DOHH2 (cell line): ENCODE data around the gene FAM81A.

ENCODE experiments used
- H3F3A ChIP-seq: fragments of 200-600 bp; sonication (generic), shearing (Covaris generic); 2 replicates; pipeline ENCODE4 v1.6.0; 2016; ENCODE audit warnings: antibody characterized with exemption, mild to moderate bottlenecking; ENCODE audit not compliant: control insufficient read depth, insufficient read depth
- H3K27ac ChIP-seq: fragments of 200-600 bp; sonication (generic); 2 replicates; pipeline ENCODE4 v1.5.1; 2014; ENCODE audit warnings: low read depth, mild to moderate bottlenecking, low read length, moderate library complexity
- H3K27me3 ChIP-seq: fragments of 200-600 bp; sonication (generic); 2 replicates; pipeline ENCODE4 v1.6.1; 2014; ENCODE audit warnings: mild to moderate bottlenecking, low read length, mixed read lengths; ENCODE audit not compliant: control insufficient read depth
- H3K36me3 ChIP-seq: fragments of 200-600 bp; sonication (generic); 2 replicates; pipeline ENCODE4 v1.6.1; 2014; ENCODE audit warnings: mild to moderate bottlenecking, low read length, moderate library complexity, mixed read lengths; ENCODE audit not compliant: control insufficient read depth
- H3K4me1 ChIP-seq: fragments of 200-600 bp; sonication (generic); 2 replicates; pipeline ENCODE4 v1.6.1; 2014; ENCODE audit warnings: mild to moderate bottlenecking, low read length, mixed read lengths; ENCODE audit not compliant: control insufficient read depth
- H3K4me2 ChIP-seq: fragments of 200-600 bp; sonication (generic); 2 replicates; pipeline ENCODE4 v1.6.0; 2014; ENCODE audit warnings: mild to moderate bottlenecking, low read length, moderate library complexity
- H3K4me3 ChIP-seq: fragments of 200-600 bp; sonication (generic); 2 replicates; pipeline ENCODE4 v1.5.1; 2014; ENCODE audit warnings: mild to moderate bottlenecking, low read length, mixed read lengths
- H3K79me2 ChIP-seq: fragments of 200-600 bp; sonication (generic); 2 replicates; pipeline ENCODE4 v1.6.1; 2014; ENCODE audit warnings: mild to moderate bottlenecking, low read length, mixed read lengths; ENCODE audit not compliant: control insufficient read depth
- H3K9me2 ChIP-seq: fragments of 200-600 bp; sonication (generic); replicated peaks from 2 replicates; pipeline ENCODE4 v1.6.1; 2014; ENCODE audit warnings: mild to moderate bottlenecking, low read length, mixed read lengths; ENCODE audit not compliant: control insufficient read depth
- H3K9me3 ChIP-seq: fragments of 200-600 bp; sonication (generic); 2 replicates; pipeline ENCODE4 v1.6.1; 2014; ENCODE audit warnings: antibody characterized with exemption, low read length, mixed read lengths; ENCODE audit not compliant: control insufficient read depth, insufficient read depth
- H4K20me1 ChIP-seq: fragments of 200-600 bp; sonication (generic); 2 replicates; pipeline ENCODE4 v1.6.0; 2014; ENCODE audit warnings: low read depth, mild to moderate bottlenecking, antibody characterized with exemption, low read length, moderate library complexity; ENCODE audit not compliant: control insufficient read depth, insufficient read depth
- EZH2phosphoT487 ChIP-seq: fragments of 200-600 bp; sonication (generic); IDR thresholded peaks from 2 replicates; pipeline ENCODE4 v1.6.1; 2017; ENCODE audit warnings: borderline replicate concordance, mild to moderate bottlenecking, antibody characterized with exemption, low read length, moderate library complexity, mixed read lengths
- TF ChIP-seq, protein P1 (sequence below): fragments of 200-600 bp; sonication (generic); IDR thresholded peaks from one replicate; pipeline ENCODE4 v1.5.1; 2014; ENCODE audit warnings: antibody characterized with exemption, mild to moderate bottlenecking, low read depth, low read length; ENCODE audit not compliant: poor library complexity, severe bottlenecking

FAM81A gene

DNA sequence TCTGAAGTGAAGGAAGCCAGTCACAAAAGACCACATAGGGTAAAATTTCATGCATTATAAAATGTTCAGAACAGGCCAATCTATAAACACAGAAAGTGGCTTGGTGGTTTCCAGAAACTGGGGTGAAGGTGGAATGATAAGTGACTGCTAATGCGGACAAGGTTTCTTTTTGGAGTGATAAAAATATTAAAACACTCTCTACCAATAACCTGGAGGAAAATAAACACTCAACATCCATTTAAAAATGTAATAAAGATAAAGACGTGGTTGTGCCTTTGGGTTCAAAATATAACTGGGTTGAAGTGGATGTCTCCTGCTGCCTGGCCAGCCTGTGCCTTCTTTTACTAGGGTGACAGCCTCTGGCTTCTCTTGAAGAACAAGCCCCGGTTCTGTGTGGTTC lies 102.7 kb downstream of the FAM81A start:
- TF ChIP-seq, protein P1, sequence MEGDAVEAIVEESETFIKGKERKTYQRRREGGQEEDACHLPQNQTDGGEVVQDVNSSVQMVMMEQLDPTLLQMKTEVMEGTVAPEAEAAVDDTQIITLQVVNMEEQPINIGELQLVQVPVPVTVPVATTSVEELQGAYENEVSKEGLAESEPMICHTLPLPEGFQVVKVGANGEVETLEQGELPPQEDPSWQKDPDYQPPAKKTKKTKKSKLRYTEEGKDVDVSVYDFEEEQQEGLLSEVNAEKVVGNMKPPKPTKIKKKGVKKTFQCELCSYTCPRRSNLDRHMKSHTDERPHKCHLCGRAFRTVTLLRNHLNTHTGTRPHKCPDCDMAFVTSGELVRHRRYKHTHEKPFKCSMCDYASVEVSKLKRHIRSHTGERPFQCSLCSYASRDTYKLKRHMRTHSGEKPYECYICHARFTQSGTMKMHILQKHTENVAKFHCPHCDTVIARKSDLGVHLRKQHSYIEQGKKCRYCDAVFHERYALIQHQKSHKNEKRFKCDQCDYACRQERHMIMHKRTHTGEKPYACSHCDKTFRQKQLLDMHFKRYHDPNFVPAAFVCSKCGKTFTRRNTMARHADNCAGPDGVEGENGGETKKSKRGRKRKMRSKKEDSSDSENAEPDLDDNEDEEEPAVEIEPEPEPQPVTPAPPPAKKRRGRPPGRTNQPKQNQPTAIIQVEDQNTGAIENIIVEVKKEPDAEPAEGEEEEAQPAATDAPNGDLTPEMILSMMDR: no peak
- no peak for TF ChIP-seq EZH2phosphoT487
- H3K9me3 ChIP-seq: no peaks in the 10 kb centered on the region
- no peak overlapping the region for H3K27ac ChIP-seq
- no peaks in the 10 kb centered on the region for H3K79me2 ChIP-seq
- H3K27me3 ChIP-seq: no peaks in the 10 kb centered on the region
- no peak overlapping the region for H3K4me3 ChIP-seq
- no peaks in the 10 kb centered on the region for H3K36me3 ChIP-seq
- no peaks in the 10 kb centered on the region for H3F3A ChIP-seq
- H3K9me2 ChIP-seq: no peaks in the 10 kb centered on the region
- peaks cover 29% of the 10 kb centered on the region for H3K4me1 ChIP-seq
- H3K4me2 ChIP-seq: no peak overlapping the region
- no peaks in the 10 kb centered on the region for H4K20me1 ChIP-seq

DNA sequence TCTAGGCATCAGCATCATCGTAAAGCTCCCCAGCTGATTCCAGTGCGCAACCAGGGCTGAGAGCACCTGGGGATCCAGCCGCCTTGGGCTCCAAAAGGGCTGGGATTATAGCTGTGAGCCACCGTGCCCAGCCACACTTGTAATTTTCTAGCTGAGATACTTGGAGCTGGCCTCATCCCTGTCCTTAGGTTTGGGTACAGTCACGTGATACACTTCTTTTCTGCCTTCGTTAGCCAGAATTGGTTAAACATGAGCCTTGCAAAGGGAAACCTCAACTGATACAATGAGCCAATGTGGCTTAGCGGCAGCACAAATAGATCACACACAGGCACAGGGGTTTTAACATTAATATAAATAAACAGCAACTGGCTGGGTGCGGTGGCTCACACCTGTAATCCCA lies 103.8 kb downstream of the FAM81A start:
- Histone ChIP-seq H3K9me2 (no peaks in the 10 kb centered on the region), H3K79me2 (no peaks in the 10 kb centered on the region), H4K20me1 (no peaks in the 10 kb centered on the region), H3K4me3 (no peak overlapping the region), H3K9me3 (no peaks in the 10 kb centered on the region), H3F3A (no peaks in the 10 kb centered on the region), H3K36me3 (no peaks in the 10 kb centered on the region), H3K27me3 (no peaks in the 10 kb centered on the region), H3K4me2 (no peak overlapping the region), H3K4me1 (peaks cover 18% of the 10 kb centered on the region), H3K27ac (no peak overlapping the region)
- TF ChIP-seq, protein P1: no peak
- no peak for TF ChIP-seq EZH2phosphoT487

DNA sequence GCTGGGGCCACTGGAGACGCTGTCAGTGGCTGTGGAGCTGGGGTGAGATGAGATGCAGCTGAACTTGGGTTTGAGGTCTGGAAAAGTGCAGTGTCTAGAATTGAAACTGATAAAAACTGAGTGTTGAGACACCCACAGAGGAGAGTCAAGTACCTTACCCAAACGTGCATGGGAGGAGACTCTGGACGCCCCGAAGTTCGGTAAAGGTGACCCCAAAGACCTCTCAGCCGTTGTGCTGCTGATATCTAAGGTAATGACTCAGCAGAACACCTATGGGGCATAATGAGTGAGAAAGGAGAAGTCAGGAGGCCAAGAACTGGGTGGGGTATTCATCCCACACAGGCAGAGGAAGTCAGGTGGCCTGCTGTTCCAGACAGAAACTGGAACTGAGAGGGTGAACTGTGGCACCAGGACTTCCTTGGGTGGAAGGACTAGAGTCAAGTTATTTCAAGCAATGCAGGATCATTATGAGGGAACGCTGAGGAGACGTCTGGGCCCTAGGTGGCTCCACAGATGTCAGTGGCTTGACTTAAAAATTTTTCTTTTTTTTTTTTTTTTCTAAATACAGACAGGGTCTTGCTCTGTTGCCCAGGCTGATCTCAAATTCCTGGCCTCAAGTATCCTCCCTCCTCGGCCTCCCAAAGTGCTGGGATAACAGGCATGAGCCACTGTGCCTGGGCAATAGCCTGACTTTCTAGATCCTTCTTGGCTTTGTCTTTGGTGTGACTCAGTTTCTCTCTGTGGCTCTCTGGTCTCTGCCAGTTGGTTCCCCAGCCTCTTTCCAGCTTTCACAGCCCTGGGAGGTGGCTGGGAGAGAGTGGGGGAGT lies 105.9 kb downstream of the FAM81A start:
- H3F3A ChIP-seq: no peaks in the 10 kb centered on the region
- no peaks in the 10 kb centered on the region for H3K79me2 ChIP-seq
- no peaks in the 10 kb centered on the region for H3K9me3 ChIP-seq
- H3K36me3 ChIP-seq: no peaks in the 10 kb centered on the region
- H4K20me1 ChIP-seq: no peaks in the 10 kb centered on the region
- H3K4me1 ChIP-seq: peaks cover 7% of the 10 kb centered on the region
- H3K9me2 ChIP-seq: no peaks in the 10 kb centered on the region
- peak overlapping the region; percentile 6; the same call in 1 of the 2 replicates for H3K4me2 ChIP-seq
- no peak overlapping the region for H3K4me3 ChIP-seq
- TF ChIP-seq, protein P1: no peak
- no peak for TF ChIP-seq EZH2phosphoT487
- no peak overlapping the region for H3K27ac ChIP-seq
- 0 out of 2 replicates have a peak, but pooled peaks cover 2% of the 10 kb centered on the region for H3K27me3 ChIP-seq
